Measurements from ENCODE around the gene PALLD.

Gene PALLD

GRCh38 chr4:168453146-168453545 is 43.7 kb upstream of the PALLD start (continued):
- TF ChIP-seq ZBTB44 (tag by site-specific recombination; IDR thresholded peaks at IDR 0.05) (peak; percentile 37; the same call in 1 of the 2 replicates), ZBTB11 (tag by site-specific recombination; conservative IDR thresholded peaks at IDR 0.05; ENCODE audit: low read depth) (no peak), ZNF777 (tag by site-specific recombination; IDR thresholded peaks at IDR 0.05; ENCODE audit: borderline replicate concordance) (no peak), ZNF843 (tag by site-specific recombination; IDR thresholded peaks at IDR 0.05) (peak; percentile 83), KLF7 (tag by site-specific recombination; IDR thresholded peaks at IDR 0.05; ENCODE audit: borderline replicate concordance) (no peak), ZSCAN5A (tag by site-specific recombination; IDR thresholded peaks at IDR 0.05) (no peak), ZNF10 (tag by site-specific recombination; IDR thresholded peaks at IDR 0.05) (no peak), ZFP37 (tag by site-specific recombination; IDR thresholded peaks at IDR 0.05) (no peak), ZNF561 (tag by site-specific recombination; IDR thresholded peaks at IDR 0.05; ENCODE audit: borderline replicate concordance) (0 out of 2 replicates have a peak, but pooled peaks have one; percentile 48), ZNF621 (tag by site-specific recombination; IDR thresholded peaks at IDR 0.05) (no peak), ZNF560 (tag by site-specific recombination; IDR thresholded peaks at IDR 0.05; ENCODE audit: borderline replicate concordance) (no peak), ZNF624 (tag by site-specific recombination; IDR thresholded peaks at IDR 0.05) (no peak), ZIC2 (tag by site-specific recombination; IDR thresholded peaks at IDR 0.05) (peak; percentile 81), ZBTB21 (tag by site-specific recombination; IDR thresholded peaks at IDR 0.05) (0 out of 2 replicates have a peak, but pooled peaks have one; percentile 45), SP7 (tag by site-specific recombination; IDR thresholded peaks at IDR 0.05) (peak; percentile 62), ZNF664 (tag by site-specific recombination; IDR thresholded peaks at IDR 0.05) (peak; percentile 70; the same call in 1 of the 2 replicates)
- TF ChIP-seq, protein P1, sequence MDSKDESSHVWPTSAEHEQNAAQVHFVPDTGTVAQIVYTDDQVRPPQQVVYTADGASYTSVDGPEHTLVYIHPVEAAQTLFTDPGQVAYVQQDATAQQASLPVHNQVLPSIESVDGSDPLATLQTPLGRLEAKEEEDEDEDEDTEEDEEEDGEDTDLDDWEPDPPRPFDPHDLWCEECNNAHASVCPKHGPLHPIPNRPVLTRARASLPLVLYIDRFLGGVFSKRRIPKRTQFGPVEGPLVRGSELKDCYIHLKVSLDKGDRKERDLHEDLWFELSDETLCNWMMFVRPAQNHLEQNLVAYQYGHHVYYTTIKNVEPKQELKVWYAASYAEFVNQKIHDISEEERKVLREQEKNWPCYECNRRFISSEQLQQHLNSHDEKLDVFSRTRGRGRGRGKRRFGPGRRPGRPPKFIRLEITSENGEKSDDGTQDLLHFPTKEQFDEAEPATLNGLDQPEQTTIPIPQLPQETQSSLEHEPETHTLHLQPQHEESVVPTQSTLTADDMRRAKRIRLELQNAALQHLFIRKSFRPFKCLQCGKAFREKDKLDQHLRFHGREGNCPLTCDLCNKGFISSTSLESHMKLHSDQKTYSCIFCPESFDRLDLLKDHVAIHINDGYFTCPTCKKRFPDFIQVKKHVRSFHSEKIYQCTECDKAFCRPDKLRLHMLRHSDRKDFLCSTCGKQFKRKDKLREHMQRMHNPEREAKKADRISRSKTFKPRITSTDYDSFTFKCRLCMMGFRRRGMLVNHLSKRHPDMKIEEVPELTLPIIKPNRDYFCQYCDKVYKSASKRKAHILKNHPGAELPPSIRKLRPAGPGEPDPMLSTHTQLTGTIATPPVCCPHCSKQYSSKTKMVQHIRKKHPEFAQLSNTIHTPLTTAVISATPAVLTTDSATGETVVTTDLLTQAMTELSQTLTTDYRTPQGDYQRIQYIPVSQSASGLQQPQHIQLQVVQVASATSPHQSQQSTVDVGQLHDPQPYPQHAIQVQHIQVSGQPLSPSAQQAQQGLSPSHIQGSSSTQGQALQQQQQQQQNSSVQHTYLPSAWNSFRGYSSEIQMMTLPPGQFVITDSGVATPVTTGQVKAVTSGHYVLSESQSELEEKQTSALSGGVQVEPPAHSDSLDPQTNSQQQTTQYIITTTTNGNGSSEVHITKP (tag by site-specific recombination; IDR thresholded peaks at IDR 0.05): peak; percentile 39; the same call in 1 of the 2 replicates
- TF ChIP-seq, protein P2, sequence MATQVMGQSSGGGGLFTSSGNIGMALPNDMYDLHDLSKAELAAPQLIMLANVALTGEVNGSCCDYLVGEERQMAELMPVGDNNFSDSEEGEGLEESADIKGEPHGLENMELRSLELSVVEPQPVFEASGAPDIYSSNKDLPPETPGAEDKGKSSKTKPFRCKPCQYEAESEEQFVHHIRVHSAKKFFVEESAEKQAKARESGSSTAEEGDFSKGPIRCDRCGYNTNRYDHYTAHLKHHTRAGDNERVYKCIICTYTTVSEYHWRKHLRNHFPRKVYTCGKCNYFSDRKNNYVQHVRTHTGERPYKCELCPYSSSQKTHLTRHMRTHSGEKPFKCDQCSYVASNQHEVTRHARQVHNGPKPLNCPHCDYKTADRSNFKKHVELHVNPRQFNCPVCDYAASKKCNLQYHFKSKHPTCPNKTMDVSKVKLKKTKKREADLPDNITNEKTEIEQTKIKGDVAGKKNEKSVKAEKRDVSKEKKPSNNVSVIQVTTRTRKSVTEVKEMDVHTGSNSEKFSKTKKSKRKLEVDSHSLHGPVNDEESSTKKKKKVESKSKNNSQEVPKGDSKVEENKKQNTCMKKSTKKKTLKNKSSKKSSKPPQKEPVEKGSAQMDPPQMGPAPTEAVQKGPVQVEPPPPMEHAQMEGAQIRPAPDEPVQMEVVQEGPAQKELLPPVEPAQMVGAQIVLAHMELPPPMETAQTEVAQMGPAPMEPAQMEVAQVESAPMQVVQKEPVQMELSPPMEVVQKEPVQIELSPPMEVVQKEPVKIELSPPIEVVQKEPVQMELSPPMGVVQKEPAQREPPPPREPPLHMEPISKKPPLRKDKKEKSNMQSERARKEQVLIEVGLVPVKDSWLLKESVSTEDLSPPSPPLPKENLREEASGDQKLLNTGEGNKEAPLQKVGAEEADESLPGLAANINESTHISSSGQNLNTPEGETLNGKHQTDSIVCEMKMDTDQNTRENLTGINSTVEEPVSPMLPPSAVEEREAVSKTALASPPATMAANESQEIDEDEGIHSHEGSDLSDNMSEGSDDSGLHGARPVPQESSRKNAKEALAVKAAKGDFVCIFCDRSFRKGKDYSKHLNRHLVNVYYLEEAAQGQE (tag by site-specific recombination; IDR thresholded peaks at IDR 0.05): no peak
- TF ChIP-seq, protein P3, sequence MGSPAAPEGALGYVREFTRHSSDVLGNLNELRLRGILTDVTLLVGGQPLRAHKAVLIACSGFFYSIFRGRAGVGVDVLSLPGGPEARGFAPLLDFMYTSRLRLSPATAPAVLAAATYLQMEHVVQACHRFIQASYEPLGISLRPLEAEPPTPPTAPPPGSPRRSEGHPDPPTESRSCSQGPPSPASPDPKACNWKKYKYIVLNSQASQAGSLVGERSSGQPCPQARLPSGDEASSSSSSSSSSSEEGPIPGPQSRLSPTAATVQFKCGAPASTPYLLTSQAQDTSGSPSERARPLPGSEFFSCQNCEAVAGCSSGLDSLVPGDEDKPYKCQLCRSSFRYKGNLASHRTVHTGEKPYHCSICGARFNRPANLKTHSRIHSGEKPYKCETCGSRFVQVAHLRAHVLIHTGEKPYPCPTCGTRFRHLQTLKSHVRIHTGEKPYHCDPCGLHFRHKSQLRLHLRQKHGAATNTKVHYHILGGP (tag by site-specific recombination; IDR thresholded peaks at IDR 0.05): 0 out of 2 replicates have a peak, but pooled peaks have one; percentile 49

Measured in HEK293 (cell line).